Loucy (cell line): ENCODE results near the gene CORO2A.

ENCODE experiments used
- H2AFZ ChIP-seq: fragments of 200-600 bp; sonication (generic); 2 replicates; pipeline ENCODE4 v1.6.0; 2016; ENCODE audit warnings: antibody characterized with exemption, mild to moderate bottlenecking, low read length, moderate library complexity
- H3F3A ChIP-seq: fragments of 200-600 bp; 2 replicates; pipeline ENCODE4 v1.6.0; 2016; ENCODE audit warnings: antibody characterized with exemption, low read depth, mild to moderate bottlenecking
- H3K27me3 ChIP-seq: fragments of 200-600 bp; sonication (generic); 2 replicates; pipeline ENCODE4 v1.6.1; 2014; ENCODE audit warnings: low read length, mild to moderate bottlenecking; ENCODE audit not compliant: insufficient read depth, poor library complexity, severe bottlenecking
- H3K36me3 ChIP-seq: fragments of 200-600 bp; sonication (generic); 2 replicates; pipeline ENCODE4 v1.6.1; 2016; ENCODE audit warnings: low read length; ENCODE audit not compliant: insufficient read depth
- H3K4me1 ChIP-seq: fragments of 200-600 bp; sonication (generic); 2 replicates; pipeline ENCODE4 v1.5.1; 2014; ENCODE audit warnings: low read length, mild to moderate bottlenecking; ENCODE audit not compliant: insufficient read depth, poor library complexity, severe bottlenecking
- H3K4me2 ChIP-seq: fragments of 200-600 bp; sonication (generic); 2 replicates; pipeline ENCODE4 v1.6.0; 2014; ENCODE audit warnings: antibody characterized with exemption, low read length, low read depth, mild to moderate bottlenecking; ENCODE audit not compliant: poor library complexity, severe bottlenecking
- H3K4me3 ChIP-seq: fragments of 200-600 bp; sonication (generic); 2 replicates; pipeline ENCODE4 v1.5.1; 2014; ENCODE audit warnings: low read length, mild to moderate bottlenecking, mixed read lengths; ENCODE audit not compliant: poor library complexity, severe bottlenecking
- H3K79me2 ChIP-seq: fragments of 200-600 bp; sonication (generic); 2 replicates; pipeline ENCODE4 v1.6.1; 2014; ENCODE audit warnings: low read length; ENCODE audit not compliant: insufficient read depth
- H3K9ac ChIP-seq: fragments of 200-600 bp; sonication (generic); 2 replicates; pipeline ENCODE4 v1.6.0; 2014; ENCODE audit warnings: mild to moderate bottlenecking, low read depth, low read length, moderate library complexity; ENCODE audit not compliant: poor library complexity, severe bottlenecking
- H3K9me2 ChIP-seq: fragments of 200-600 bp; sonication (generic); replicated peaks from 2 replicates; pipeline ENCODE4 v1.6.1; 2016; ENCODE audit warnings: low read depth, low read length, mixed read lengths
- H3K9me3 ChIP-seq: fragments of 200-600 bp; sonication (generic); 2 replicates; pipeline ENCODE4 v1.6.1; 2014; ENCODE audit warnings: mild to moderate bottlenecking, antibody characterized with exemption, low read length, low read depth; ENCODE audit not compliant: insufficient read depth
- H4K20me1 ChIP-seq: fragments of 200-600 bp; sonication (generic); 2 replicates; pipeline ENCODE4 v1.6.0; 2014; ENCODE audit warnings: antibody characterized with exemption, low read length, mild to moderate bottlenecking; ENCODE audit not compliant: insufficient read depth, poor library complexity, severe bottlenecking
- EZH2phosphoT487 ChIP-seq: fragments of 200-600 bp; IDR thresholded peaks from 2 replicates; pipeline ENCODE4 v1.6.1; 2018; ENCODE audit warnings: antibody characterized with exemption, mild to moderate bottlenecking, moderate library complexity, borderline replicate concordance
- TF ChIP-seq, protein P1 (sequence below): fragments of 200-600 bp; sonication (generic); conservative IDR thresholded peaks from 2 replicates; pipeline ENCODE4 v1.5.1; 2014; ENCODE audit warnings: mild to moderate bottlenecking, antibody characterized with exemption, low read length

CORO2A gene

DNA sequence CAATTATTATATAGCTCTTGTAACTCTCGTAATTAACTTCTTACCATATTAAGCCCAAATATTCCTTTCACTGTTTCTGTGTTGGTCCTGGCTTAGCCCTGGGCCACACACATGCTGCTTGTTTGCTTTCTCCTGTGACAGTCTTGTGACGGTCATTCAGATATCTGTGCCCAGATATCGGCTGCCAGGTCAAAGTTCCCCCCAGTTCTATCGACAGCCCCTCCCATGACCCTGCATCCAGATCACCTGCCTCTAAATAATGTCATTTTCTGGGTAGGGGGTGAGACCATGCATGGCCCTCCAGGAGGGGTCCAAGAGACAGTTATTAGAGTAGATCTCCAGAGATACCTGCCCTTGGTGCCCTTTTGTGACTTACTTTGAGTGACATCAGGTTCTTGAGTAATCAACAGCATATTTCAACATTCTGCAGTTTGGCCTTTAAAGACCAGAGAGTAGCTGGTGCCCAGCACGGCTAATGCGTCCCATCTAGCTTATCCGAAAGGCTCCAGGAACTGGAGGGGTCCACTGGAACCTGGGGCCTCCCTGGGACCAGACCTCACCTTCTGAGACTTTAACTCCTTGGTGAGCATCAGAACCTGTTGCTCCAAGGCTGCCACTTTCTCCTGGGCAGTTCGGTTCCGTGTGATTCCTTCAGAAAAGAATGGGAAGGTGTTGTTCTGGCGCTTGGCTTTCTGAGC lies 36.1 kb upstream of the CORO2A start:
- no peaks in the 10 kb centered on the region for H3K4me1 ChIP-seq
- H3K4me2 ChIP-seq = no peak overlapping the region
- no peaks in the 10 kb centered on the region for H3K9me2 ChIP-seq
- no peak overlapping the region for H3K9ac ChIP-seq
- no peaks in the 10 kb centered on the region for H3K27me3 ChIP-seq
- no peak overlapping the region for H2AFZ ChIP-seq
- H3F3A ChIP-seq = no peaks in the 10 kb centered on the region
- no peaks in the 10 kb centered on the region for H3K9me3 ChIP-seq
- no peak for TF ChIP-seq EZH2phosphoT487
- TF ChIP-seq, protein P1, sequence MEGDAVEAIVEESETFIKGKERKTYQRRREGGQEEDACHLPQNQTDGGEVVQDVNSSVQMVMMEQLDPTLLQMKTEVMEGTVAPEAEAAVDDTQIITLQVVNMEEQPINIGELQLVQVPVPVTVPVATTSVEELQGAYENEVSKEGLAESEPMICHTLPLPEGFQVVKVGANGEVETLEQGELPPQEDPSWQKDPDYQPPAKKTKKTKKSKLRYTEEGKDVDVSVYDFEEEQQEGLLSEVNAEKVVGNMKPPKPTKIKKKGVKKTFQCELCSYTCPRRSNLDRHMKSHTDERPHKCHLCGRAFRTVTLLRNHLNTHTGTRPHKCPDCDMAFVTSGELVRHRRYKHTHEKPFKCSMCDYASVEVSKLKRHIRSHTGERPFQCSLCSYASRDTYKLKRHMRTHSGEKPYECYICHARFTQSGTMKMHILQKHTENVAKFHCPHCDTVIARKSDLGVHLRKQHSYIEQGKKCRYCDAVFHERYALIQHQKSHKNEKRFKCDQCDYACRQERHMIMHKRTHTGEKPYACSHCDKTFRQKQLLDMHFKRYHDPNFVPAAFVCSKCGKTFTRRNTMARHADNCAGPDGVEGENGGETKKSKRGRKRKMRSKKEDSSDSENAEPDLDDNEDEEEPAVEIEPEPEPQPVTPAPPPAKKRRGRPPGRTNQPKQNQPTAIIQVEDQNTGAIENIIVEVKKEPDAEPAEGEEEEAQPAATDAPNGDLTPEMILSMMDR = no peak
- H3K36me3 ChIP-seq = no peaks in the 10 kb centered on the region
- H3K4me3 ChIP-seq = no peak overlapping the region
- H4K20me1 ChIP-seq = no peaks in the 10 kb centered on the region
- H3K79me2 ChIP-seq = no peaks in the 10 kb centered on the region

DNA sequence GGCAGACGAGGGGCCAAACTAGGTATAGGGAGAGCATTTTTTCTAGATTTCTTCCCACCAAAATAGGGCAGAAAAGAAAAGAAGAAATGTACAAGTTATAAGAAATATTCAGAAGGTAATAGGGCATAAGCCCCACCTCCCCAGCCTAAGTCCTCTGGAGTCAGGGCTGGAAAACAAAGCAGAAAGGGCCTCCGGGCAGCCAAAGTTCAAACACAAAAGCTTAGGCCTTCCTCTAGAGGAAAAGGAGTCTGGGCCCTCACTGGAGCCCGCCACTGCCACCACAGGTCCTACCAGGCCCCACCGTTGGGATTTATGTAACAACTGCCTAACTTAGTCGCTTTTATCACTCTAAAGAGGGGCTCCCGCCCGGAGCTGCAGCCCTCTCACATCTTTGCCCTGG lies 35.4 kb upstream of the CORO2A start:
- H2AFZ ChIP-seq = no peak overlapping the region
- H3F3A ChIP-seq = no peaks in the 10 kb centered on the region
- no peaks in the 10 kb centered on the region for H3K9me2 ChIP-seq
- no peaks in the 10 kb centered on the region for H3K4me1 ChIP-seq
- no peaks in the 10 kb centered on the region for H3K36me3 ChIP-seq
- no peak overlapping the region for H3K4me2 ChIP-seq
- no peaks in the 10 kb centered on the region for H4K20me1 ChIP-seq
- no peak for TF ChIP-seq EZH2phosphoT487
- TF ChIP-seq, protein P1 = no peak
- no peaks in the 10 kb centered on the region for H3K9me3 ChIP-seq
- no peaks in the 10 kb centered on the region for H3K27me3 ChIP-seq
- no peak overlapping the region for H3K9ac ChIP-seq
- no peak overlapping the region for H3K4me3 ChIP-seq
- no peaks in the 10 kb centered on the region for H3K79me2 ChIP-seq

DNA sequence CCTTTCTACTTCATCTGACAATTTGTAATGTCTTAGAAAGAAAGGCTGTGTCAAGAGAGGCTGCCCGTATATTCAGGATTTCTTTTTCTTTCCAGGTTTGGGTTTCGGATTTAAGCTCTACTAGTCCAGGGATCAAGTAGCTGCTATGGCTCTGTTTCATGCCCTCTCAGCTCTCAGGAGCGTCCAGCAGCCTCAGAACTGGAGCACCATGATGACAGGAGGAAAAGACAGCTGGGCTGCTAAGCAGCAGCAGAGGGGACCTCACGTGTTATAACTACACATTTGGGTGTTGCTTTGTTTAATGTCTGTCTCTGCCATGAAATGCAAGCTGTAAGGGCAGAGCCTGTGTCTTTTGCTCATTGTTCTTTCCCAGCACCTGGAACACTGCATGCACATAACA lies 34.5 kb upstream of the CORO2A start:
- H3K4me3 ChIP-seq = no peak overlapping the region
- no peaks in the 10 kb centered on the region for H4K20me1 ChIP-seq
- no peak overlapping the region for H2AFZ ChIP-seq
- no peaks in the 10 kb centered on the region for H3F3A ChIP-seq
- H3K4me2 ChIP-seq = no peak overlapping the region
- no peaks in the 10 kb centered on the region for H3K9me2 ChIP-seq
- H3K36me3 ChIP-seq = no peaks in the 10 kb centered on the region
- no peaks in the 10 kb centered on the region for H3K79me2 ChIP-seq
- H3K9ac ChIP-seq = no peak overlapping the region
- no peaks in the 10 kb centered on the region for H3K4me1 ChIP-seq
- TF ChIP-seq EZH2phosphoT487 = no peak
- TF ChIP-seq, protein P1 = no peak
- H3K9me3 ChIP-seq = no peaks in the 10 kb centered on the region
- no peaks in the 10 kb centered on the region for H3K27me3 ChIP-seq
